SU-DHL-6 (cell line): ENCODE results near the gene GINS2.

Source experiments
- H2AFZ ChIP-seq: fragments of 200-600 bp; sonication (generic); 2 replicates; pipeline ENCODE4 v1.6.1; 2014; ENCODE audit warnings: low read depth, mild to moderate bottlenecking, moderate library complexity, mixed read lengths, antibody characterized with exemption, low read length; ENCODE audit not compliant: severe bottlenecking
- H3F3A ChIP-seq: fragments of 200-600 bp; shearing (Covaris generic); 2 replicates; pipeline ENCODE4 v1.6.0; 2016; ENCODE audit warnings: antibody characterized with exemption, mild to moderate bottlenecking; ENCODE audit not compliant: insufficient read depth
- H3K27ac ChIP-seq: fragments of 200-600 bp; sonication (generic); 2 replicates; pipeline ENCODE4 v1.5.1; 2016; ENCODE audit warnings: low read depth, mild to moderate bottlenecking, low read length, moderate library complexity, mixed read lengths
- H3K27me3 ChIP-seq: fragments of 200-600 bp; sonication (generic), shearing (Covaris generic); 2 replicates; pipeline ENCODE4 v1.6.0; 2014; ENCODE audit warnings: mild to moderate bottlenecking, low read length
- H3K36me3 ChIP-seq: fragments of 200-600 bp; sonication (generic); 2 replicates; pipeline ENCODE4 v1.6.1; 2014; ENCODE audit warnings: mild to moderate bottlenecking, low read length, mixed read lengths
- H3K4me2 ChIP-seq: fragments of 300-600, 200-600 bp; shearing (Covaris generic), sonication (generic); 2 replicates; pipeline ENCODE4 v1.6.0; 2014; ENCODE audit warnings: low read length, low read depth, mild to moderate bottlenecking; ENCODE audit not compliant: poor library complexity, severe bottlenecking
- H3K4me3 ChIP-seq: fragments of 200-600 bp; sonication (generic); 2 replicates; pipeline ENCODE4 v1.5.1; 2014; ENCODE audit warnings: antibody characterized with exemption, low read length, mild to moderate bottlenecking, mixed read lengths; ENCODE audit not compliant: insufficient read depth, poor library complexity, severe bottlenecking
- H3K79me2 ChIP-seq: fragments of 200-600 bp; sonication (generic); 2 replicates; pipeline ENCODE4 v1.6.1; 2014; ENCODE audit warnings: mild to moderate bottlenecking, low read length, moderate library complexity; ENCODE audit not compliant: insufficient read depth
- H3K9ac ChIP-seq: fragments of 200-600 bp; sonication (generic); 2 replicates; pipeline ENCODE4 v1.7.0; 2014; ENCODE audit warnings: mild to moderate bottlenecking, low read length
- H3K9me2 ChIP-seq: fragments of 200-600 bp; sonication (generic); replicated peaks from 2 replicates; pipeline ENCODE4 v1.6.1; 2014; ENCODE audit warnings: low read length; ENCODE audit not compliant: insufficient read depth
- H3K9me3 ChIP-seq: fragments of 200-600 bp; sonication (generic); 2 replicates; pipeline ENCODE4 v1.6.1; 2014; ENCODE audit warnings: low read length, mixed read lengths; ENCODE audit not compliant: insufficient read depth
- H4K20me1 ChIP-seq: fragments of 200-600 bp; sonication (generic); 2 replicates; pipeline ENCODE4 v1.6.1; 2014; ENCODE audit warnings: low read depth, mild to moderate bottlenecking, antibody characterized with exemption, low read length, moderate library complexity, mixed read lengths
- EZH2phosphoT487 ChIP-seq: fragments of 200-600 bp; sonication (generic), shearing (Covaris generic); conservative IDR thresholded peaks from 2 replicates; pipeline ENCODE4 v1.6.1; 2018; ENCODE audit warnings: mild to moderate bottlenecking, antibody characterized with exemption, low read length, moderate library complexity, mixed read lengths
- TF ChIP-seq, protein P1 (sequence below): fragments of 200-600 bp; sonication (generic); IDR thresholded peaks from one replicate; pipeline ENCODE4 v1.5.1; 2017; ENCODE audit warnings: antibody characterized with exemption, mild to moderate bottlenecking, low read length, moderate library complexity; ENCODE audit not compliant: insufficient read depth, poor library complexity, severe bottlenecking

GINS2 gene

DNA sequence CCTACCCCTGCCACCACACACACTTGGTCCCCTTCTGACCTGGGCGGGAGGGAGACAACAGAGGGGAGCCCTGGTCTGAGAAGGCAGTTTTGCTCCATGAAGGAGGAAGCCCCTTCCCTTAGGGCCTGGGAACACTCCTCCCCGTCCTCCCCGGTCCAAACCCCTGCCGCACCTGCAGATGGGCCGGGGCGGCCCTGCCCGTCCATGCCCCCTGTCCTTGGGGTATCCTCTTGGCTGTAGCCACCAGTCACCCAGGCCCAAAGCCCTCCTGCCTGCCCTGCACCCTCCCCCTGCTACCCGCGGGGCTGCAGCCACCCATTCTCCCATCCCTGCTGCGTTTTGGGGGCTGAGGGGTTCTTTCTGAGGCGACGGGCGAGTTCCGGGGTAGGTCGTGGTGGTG is 41.8 kb downstream of the GINS2 start:
- Histone ChIP-seq H3K27ac (no peak overlapping the region), H3K9me2 (no peaks in the 10 kb centered on the region), H2AFZ (no peak overlapping the region), H3K4me2 (no peak overlapping the region), H3F3A (no peaks in the 10 kb centered on the region), H3K79me2 (no peaks in the 10 kb centered on the region), H3K9ac (no peak overlapping the region), H3K27me3 (no peaks in the 10 kb centered on the region), H3K9me3 (no peaks in the 10 kb centered on the region), H3K36me3 (no peaks in the 10 kb centered on the region), H3K4me3 (no peak overlapping the region), H4K20me1 (no peaks in the 10 kb centered on the region)
- no peak for TF ChIP-seq EZH2phosphoT487

DNA sequence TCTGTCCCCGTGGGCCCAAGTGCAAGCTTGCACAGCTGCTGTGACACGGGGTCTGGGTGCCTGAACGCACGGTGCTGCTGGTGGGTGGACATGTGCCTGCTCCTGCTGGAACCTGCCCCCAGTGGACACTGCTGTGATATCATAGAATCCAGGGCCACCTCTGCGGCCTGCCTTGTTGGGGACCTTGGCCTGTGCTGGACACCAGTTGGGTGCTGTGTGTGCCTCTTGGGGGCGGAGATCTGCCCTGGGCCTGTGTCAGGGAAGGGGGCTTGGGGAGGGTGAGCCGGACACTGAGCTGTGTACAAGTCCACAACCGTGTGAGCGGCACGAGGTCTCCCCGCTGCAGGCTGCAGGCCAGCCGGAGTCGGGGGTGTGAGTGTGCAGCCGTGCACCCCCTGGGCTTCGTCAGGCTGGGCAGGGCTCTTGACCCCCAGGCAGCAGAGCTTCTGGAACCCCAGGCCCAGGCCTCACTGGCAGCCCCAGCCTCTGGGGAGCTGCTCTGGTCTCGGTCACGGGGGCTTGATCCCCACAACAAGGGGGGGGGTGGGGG is 42.3 kb downstream of the GINS2 start:
- Histone ChIP-seq H3K9me2 (no peaks in the 10 kb centered on the region), H4K20me1 (no peaks in the 10 kb centered on the region), H3K4me2 (no peak overlapping the region), H3K27me3 (no peaks in the 10 kb centered on the region), H3K9me3 (no peaks in the 10 kb centered on the region), H3K27ac (no peak overlapping the region), H2AFZ (no peak overlapping the region), H3K36me3 (no peaks in the 10 kb centered on the region), H3K4me3 (no peak overlapping the region), H3K9ac (no peak overlapping the region), H3F3A (no peaks in the 10 kb centered on the region), H3K79me2 (no peaks in the 10 kb centered on the region)
- no peak for TF ChIP-seq EZH2phosphoT487
- TF ChIP-seq, protein P1, sequence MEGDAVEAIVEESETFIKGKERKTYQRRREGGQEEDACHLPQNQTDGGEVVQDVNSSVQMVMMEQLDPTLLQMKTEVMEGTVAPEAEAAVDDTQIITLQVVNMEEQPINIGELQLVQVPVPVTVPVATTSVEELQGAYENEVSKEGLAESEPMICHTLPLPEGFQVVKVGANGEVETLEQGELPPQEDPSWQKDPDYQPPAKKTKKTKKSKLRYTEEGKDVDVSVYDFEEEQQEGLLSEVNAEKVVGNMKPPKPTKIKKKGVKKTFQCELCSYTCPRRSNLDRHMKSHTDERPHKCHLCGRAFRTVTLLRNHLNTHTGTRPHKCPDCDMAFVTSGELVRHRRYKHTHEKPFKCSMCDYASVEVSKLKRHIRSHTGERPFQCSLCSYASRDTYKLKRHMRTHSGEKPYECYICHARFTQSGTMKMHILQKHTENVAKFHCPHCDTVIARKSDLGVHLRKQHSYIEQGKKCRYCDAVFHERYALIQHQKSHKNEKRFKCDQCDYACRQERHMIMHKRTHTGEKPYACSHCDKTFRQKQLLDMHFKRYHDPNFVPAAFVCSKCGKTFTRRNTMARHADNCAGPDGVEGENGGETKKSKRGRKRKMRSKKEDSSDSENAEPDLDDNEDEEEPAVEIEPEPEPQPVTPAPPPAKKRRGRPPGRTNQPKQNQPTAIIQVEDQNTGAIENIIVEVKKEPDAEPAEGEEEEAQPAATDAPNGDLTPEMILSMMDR = no peak

DNA sequence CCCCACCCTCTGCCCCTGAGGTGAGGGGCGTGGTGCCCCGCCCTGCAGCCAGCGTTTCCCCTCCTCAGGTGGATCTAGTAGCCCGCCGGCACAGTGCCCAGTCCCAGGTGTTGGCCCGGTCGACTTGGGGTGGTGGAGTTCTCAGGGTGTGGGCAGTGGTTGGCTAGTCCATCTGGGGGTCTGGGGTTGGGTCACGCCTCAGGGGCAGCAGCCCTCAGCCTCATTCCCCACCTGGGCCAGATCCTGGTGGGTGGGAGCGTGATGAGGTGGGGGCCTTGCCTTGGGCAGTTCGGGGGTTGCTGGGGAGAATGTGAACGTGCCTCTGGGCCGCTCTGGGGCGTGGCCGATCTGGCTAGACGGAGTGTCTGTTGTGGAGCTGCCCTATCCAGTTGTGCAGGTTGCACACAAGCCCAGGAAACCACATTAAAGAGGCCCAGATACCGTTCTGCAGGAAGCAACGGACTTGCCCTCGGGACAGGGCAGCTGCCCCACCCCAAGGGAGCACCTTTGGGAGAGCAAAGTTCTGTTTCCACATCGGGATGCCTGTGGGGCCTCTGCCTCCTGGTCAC is 43.6 kb downstream of the GINS2 start:
- Histone ChIP-seq H3K9me3 (no peaks in the 10 kb centered on the region), H3K27ac (no peak overlapping the region), H3K79me2 (no peaks in the 10 kb centered on the region), H3K4me2 (no peak overlapping the region), H3F3A (no peaks in the 10 kb centered on the region), H3K9ac (no peak overlapping the region), H3K4me3 (no peak overlapping the region), H4K20me1 (no peaks in the 10 kb centered on the region), H3K27me3 (no peaks in the 10 kb centered on the region), H2AFZ (no peak overlapping the region), H3K36me3 (no peaks in the 10 kb centered on the region), H3K9me2 (no peaks in the 10 kb centered on the region)
- TF ChIP-seq, protein P1 = no peak
- no peak for TF ChIP-seq EZH2phosphoT487

DNA sequence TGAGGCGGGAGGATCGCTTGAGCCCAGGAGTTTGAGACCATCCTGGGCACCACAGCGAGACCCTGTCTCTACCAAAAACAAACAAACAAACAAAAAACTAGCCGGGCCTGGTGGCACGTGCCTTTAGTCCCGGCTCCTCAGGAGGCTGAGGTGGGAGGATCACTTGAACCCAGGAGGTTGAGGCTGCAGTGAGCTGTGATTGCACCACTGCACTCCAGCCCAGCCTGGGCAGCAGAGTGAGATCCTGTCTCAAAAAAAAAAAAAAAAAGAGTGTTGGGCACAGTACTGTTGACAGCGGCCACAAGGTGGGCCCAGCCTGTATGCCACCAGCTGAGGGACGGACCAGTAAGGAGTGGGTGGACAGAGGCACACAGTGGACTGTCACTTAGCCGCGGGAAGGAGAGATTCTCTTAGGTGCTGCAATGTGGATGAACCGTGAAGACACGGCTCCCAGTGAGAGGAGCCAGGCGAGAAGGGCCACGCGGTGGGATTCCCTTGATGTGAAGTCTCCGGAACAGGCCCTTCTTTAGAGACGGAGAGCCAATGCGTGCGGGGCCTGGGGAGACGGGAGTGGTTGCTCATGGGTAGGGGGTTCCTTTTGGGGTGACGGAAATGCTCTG is 44.6 kb downstream of the GINS2 start:
- Histone ChIP-seq H3K36me3 (no peaks in the 10 kb centered on the region), H3K27ac (no peak overlapping the region), H3K27me3 (no peaks in the 10 kb centered on the region), H3K4me3 (no peak overlapping the region), H3F3A (no peaks in the 10 kb centered on the region), H4K20me1 (no peaks in the 10 kb centered on the region), H2AFZ (no peak overlapping the region), H3K9me3 (no peaks in the 10 kb centered on the region), H3K9me2 (no peaks in the 10 kb centered on the region), H3K4me2 (no peak overlapping the region), H3K9ac (no peak overlapping the region), H3K79me2 (no peaks in the 10 kb centered on the region)
- no peak for TF ChIP-seq EZH2phosphoT487
- TF ChIP-seq, protein P1 = no peak
